K562 (cell line): ENCODE data around the gene HEY2.

Experiments used
- ARID2 ChIP-seq: fragments of 450-650 bp; IDR thresholded peaks from 2 replicates; pipeline ENCODE4 v1.6.1; 2017; ENCODE audit warnings: antibody characterized with exemption, mild to moderate bottlenecking
- EP300 ChIP-seq: IDR thresholded peaks from 2 replicates; pipeline ENCODE4 v1.6.1; 2012; ENCODE audit warnings: low read length, improper control_type of control experiment
- EZH2 ChIP-seq: IDR thresholded peaks from 2 replicates; pipeline ENCODE4 v1.6.1; 2012; ENCODE audit warnings: low read depth, mild to moderate bottlenecking, inconsistent platforms, low read length, borderline replicate concordance
- FOS ChIP-seq: IDR thresholded peaks from 3 replicates; pipeline ENCODE4 v1.6.1; 2011; ENCODE audit not compliant: insufficient read length; ENCODE audit errors: extremely low read depth
- JUN ChIP-seq, 2 experiments: sonication (generic) in 1 of 2; formaldehyde crosslinking in 1 of 2; IDR thresholded peaks; 2 replicates each; pipeline versions ENCODE4 v1.6.1 to v1.8.0; 2012 to 2022; ENCODE audit warnings: borderline replicate concordance in 2 of 2, mild to moderate bottlenecking in 2 of 2, improper control_type of control experiment in 1 of 2, low read depth in 1 of 2, low read length in 1 of 2, missing genetic modification reagents in 1 of 2
- NCOA4 ChIP-seq: fragments of 450-650 bp; IDR thresholded peaks from 2 replicates; pipeline ENCODE4 v1.6.1; 2018; ENCODE audit warnings: mild to moderate bottlenecking; ENCODE audit not compliant: partially characterized antibody
- SMC3 ChIP-seq: conservative IDR thresholded peaks from 2 replicates; pipeline ENCODE4 v1.6.1; 2011; ENCODE audit warnings: low read depth, low read length, improper control_type of control experiment; ENCODE audit not compliant: insufficient read depth
- SREBF2 ChIP-seq: sonication (generic); formaldehyde crosslinking; IDR thresholded peaks from 2 replicates; pipeline ENCODE4 v1.4.0; 2020; ENCODE audit warnings: mild to moderate bottlenecking, missing genetic modification reagents
- TAF1 ChIP-seq: IDR thresholded peaks from 2 replicates; pipeline ENCODE4 v1.6.1; 2011; ENCODE audit warnings: mild to moderate bottlenecking, low read length, moderate library complexity; ENCODE audit not compliant: insufficient read depth, control insufficient read depth, severe bottlenecking; ENCODE audit errors: extremely low read depth
- TOE1 ChIP-seq, 2 experiments: fragments of 450-650 bp in 1 of 2; sonication (generic) in 1 of 2; formaldehyde crosslinking in 1 of 2; IDR thresholded peaks; 2 replicates each; pipeline versions ENCODE4 v1.7.1 to v1.8.0; 2016 to 2022; ENCODE audit warnings: borderline replicate concordance in 2 of 2, mild to moderate bottlenecking in 2 of 2, antibody characterized with exemption in 1 of 2, inconsistent platforms in 1 of 2, low read depth in 1 of 2, missing genetic modification reagents in 1 of 2, moderate library complexity in 1 of 2
- ZNF184 ChIP-seq: sonication (generic); formaldehyde crosslinking; IDR thresholded peaks from 2 replicates; pipeline ENCODE4 v1.5.0; 2020; ENCODE audit warnings: missing genetic modification reagents
- ZNF274 ChIP-seq: IDR thresholded peaks from 2 replicates; pipeline ENCODE4 v1.6.1; 2011; ENCODE audit warnings: low read depth, mild to moderate bottlenecking, low read length, moderate library complexity, borderline replicate concordance
- TF ChIP-seq, protein P1 (sequence below): sonication (generic); formaldehyde crosslinking; IDR thresholded peaks from 2 replicates; pipeline ENCODE4 v1.4.0; 2020; ENCODE audit warnings: mild to moderate bottlenecking, missing genetic modification reagents

DNA sequence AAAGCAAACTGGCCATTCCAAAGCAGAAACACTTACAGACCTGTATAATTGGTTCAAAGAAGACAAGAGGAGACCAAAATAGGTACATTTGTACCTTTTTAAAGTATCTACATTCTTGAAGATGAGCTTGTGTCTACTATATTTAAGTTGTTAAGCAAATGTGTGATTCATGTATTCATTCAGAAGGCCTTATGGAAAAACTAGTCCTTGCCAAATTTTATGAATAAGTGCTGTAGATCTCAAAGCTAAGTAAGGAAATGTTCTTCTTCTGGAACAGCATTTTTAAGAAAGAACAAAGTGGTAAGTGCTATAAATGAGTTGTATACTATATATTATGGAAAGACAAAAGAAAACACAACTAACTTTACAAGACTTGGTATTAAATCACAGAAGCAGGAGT is 22.2 kb upstream of the HEY2 start:
- TF ChIP-seq TOE1 (IDR thresholded peaks at IDR 0.05; ENCODE audit: borderline replicate concordance) (no peak), TOE1 (CRISPR knock-in tag; IDR thresholded peaks at IDR 0.05; ENCODE audit: borderline replicate concordance, low read depth) (no peak), FOS (no peak), ZNF274 (no peak), ZNF184 (CRISPR knock-in tag) (no peak), EP300 (no peak), EZH2 (no peak), SREBF2 (no peak), NCOA4 (no peak), ARID2 (no peak), SMC3 (no peak), TAF1 (no peak), JUN (IDR thresholded peaks at IDR 0.05; ENCODE audit: borderline replicate concordance, low read depth, low read length) (no peak), JUN (CRISPR knock-in tag; IDR thresholded peaks at IDR 0.05; ENCODE audit: borderline replicate concordance) (no peak)
- TF ChIP-seq, protein P1, sequence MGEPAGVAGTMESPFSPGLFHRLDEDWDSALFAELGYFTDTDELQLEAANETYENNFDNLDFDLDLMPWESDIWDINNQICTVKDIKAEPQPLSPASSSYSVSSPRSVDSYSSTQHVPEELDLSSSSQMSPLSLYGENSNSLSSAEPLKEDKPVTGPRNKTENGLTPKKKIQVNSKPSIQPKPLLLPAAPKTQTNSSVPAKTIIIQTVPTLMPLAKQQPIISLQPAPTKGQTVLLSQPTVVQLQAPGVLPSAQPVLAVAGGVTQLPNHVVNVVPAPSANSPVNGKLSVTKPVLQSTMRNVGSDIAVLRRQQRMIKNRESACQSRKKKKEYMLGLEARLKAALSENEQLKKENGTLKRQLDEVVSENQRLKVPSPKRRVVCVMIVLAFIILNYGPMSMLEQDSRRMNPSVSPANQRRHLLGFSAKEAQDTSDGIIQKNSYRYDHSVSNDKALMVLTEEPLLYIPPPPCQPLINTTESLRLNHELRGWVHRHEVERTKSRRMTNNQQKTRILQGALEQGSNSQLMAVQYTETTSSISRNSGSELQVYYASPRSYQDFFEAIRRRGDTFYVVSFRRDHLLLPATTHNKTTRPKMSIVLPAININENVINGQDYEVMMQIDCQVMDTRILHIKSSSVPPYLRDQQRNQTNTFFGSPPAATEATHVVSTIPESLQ (CRISPR knock-in tag): no peak
